SU-DHL-6 (cell line): ENCODE data around the gene TMEM35B.

Experiments
- H2AFZ ChIP-seq: fragments of 200-600 bp; sonication (generic); 2 replicates; pipeline ENCODE4 v1.6.1; 2014; ENCODE audit warnings: low read depth, mild to moderate bottlenecking, moderate library complexity, mixed read lengths, antibody characterized with exemption, low read length; ENCODE audit not compliant: severe bottlenecking
- H3F3A ChIP-seq: fragments of 200-600 bp; shearing (Covaris generic); 2 replicates; pipeline ENCODE4 v1.6.0; 2016; ENCODE audit warnings: antibody characterized with exemption, mild to moderate bottlenecking; ENCODE audit not compliant: insufficient read depth
- H3K27ac ChIP-seq: fragments of 200-600 bp; sonication (generic); 2 replicates; pipeline ENCODE4 v1.5.1; 2016; ENCODE audit warnings: low read depth, mild to moderate bottlenecking, low read length, moderate library complexity, mixed read lengths
- H3K27me3 ChIP-seq: fragments of 200-600 bp; sonication (generic), shearing (Covaris generic); 2 replicates; pipeline ENCODE4 v1.6.0; 2014; ENCODE audit warnings: mild to moderate bottlenecking, low read length
- H3K36me3 ChIP-seq: fragments of 200-600 bp; sonication (generic); 2 replicates; pipeline ENCODE4 v1.6.1; 2014; ENCODE audit warnings: mild to moderate bottlenecking, low read length, mixed read lengths
- H3K4me2 ChIP-seq: fragments of 300-600, 200-600 bp; shearing (Covaris generic), sonication (generic); 2 replicates; pipeline ENCODE4 v1.6.0; 2014; ENCODE audit warnings: low read length, low read depth, mild to moderate bottlenecking; ENCODE audit not compliant: poor library complexity, severe bottlenecking
- H3K4me3 ChIP-seq: fragments of 200-600 bp; sonication (generic); 2 replicates; pipeline ENCODE4 v1.5.1; 2014; ENCODE audit warnings: antibody characterized with exemption, low read length, mild to moderate bottlenecking, mixed read lengths; ENCODE audit not compliant: insufficient read depth, poor library complexity, severe bottlenecking
- H3K79me2 ChIP-seq: fragments of 200-600 bp; sonication (generic); 2 replicates; pipeline ENCODE4 v1.6.1; 2014; ENCODE audit warnings: mild to moderate bottlenecking, low read length, moderate library complexity; ENCODE audit not compliant: insufficient read depth
- H3K9ac ChIP-seq: fragments of 200-600 bp; sonication (generic); 2 replicates; pipeline ENCODE4 v1.7.0; 2014; ENCODE audit warnings: mild to moderate bottlenecking, low read length
- H3K9me2 ChIP-seq: fragments of 200-600 bp; sonication (generic); replicated peaks from 2 replicates; pipeline ENCODE4 v1.6.1; 2014; ENCODE audit warnings: low read length; ENCODE audit not compliant: insufficient read depth
- H3K9me3 ChIP-seq: fragments of 200-600 bp; sonication (generic); 2 replicates; pipeline ENCODE4 v1.6.1; 2014; ENCODE audit warnings: low read length, mixed read lengths; ENCODE audit not compliant: insufficient read depth
- H4K20me1 ChIP-seq: fragments of 200-600 bp; sonication (generic); 2 replicates; pipeline ENCODE4 v1.6.1; 2014; ENCODE audit warnings: low read depth, mild to moderate bottlenecking, antibody characterized with exemption, low read length, moderate library complexity, mixed read lengths
- EZH2phosphoT487 ChIP-seq: fragments of 200-600 bp; sonication (generic), shearing (Covaris generic); conservative IDR thresholded peaks from 2 replicates; pipeline ENCODE4 v1.6.1; 2018; ENCODE audit warnings: mild to moderate bottlenecking, antibody characterized with exemption, low read length, moderate library complexity, mixed read lengths
- TF ChIP-seq, protein P1 (sequence below): fragments of 200-600 bp; sonication (generic); IDR thresholded peaks from one replicate; pipeline ENCODE4 v1.5.1; 2017; ENCODE audit warnings: antibody characterized with exemption, mild to moderate bottlenecking, low read length, moderate library complexity; ENCODE audit not compliant: insufficient read depth, poor library complexity, severe bottlenecking

TMEM35B gene

GRCh38 chr1:35001743-35002142 lies 16.6 kb upstream of the TMEM35B start:
- H3K36me3 ChIP-seq = peaks cover 20% of the 10 kb centered on the region; the same call in 1 of the 2 replicates

DNA sequence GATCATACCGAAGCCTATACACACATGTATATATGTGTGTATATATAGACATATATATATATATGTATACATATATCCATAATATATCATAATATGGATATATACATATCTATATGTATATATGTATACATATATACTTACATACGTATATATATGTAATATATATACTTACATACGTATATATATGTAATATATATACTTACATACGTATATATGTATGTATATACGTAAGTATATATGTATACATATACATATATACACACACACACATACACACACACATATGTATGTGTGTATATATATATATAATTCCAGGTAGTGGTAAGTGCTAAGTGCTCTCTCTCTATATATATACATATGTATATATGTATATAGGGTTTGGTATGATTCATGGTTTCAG lies 9.7 kb upstream of the TMEM35B start:
- Histone ChIP-seq H3K79me2 (no peaks in the 10 kb centered on the region), H3K27ac (no peak overlapping the region), H3K9me3 (no peaks in the 10 kb centered on the region), H4K20me1 (no peaks in the 10 kb centered on the region), H2AFZ (no peak overlapping the region), H3K36me3 (no peaks in the 10 kb centered on the region), H3K9me2 (no peaks in the 10 kb centered on the region), H3K4me2 (no peak overlapping the region), H3K9ac (no peak overlapping the region), H3K4me3 (no peak overlapping the region), H3K27me3 (no peaks in the 10 kb centered on the region), H3F3A (no peaks in the 10 kb centered on the region)
- no peak for TF ChIP-seq EZH2phosphoT487
- TF ChIP-seq, protein P1, sequence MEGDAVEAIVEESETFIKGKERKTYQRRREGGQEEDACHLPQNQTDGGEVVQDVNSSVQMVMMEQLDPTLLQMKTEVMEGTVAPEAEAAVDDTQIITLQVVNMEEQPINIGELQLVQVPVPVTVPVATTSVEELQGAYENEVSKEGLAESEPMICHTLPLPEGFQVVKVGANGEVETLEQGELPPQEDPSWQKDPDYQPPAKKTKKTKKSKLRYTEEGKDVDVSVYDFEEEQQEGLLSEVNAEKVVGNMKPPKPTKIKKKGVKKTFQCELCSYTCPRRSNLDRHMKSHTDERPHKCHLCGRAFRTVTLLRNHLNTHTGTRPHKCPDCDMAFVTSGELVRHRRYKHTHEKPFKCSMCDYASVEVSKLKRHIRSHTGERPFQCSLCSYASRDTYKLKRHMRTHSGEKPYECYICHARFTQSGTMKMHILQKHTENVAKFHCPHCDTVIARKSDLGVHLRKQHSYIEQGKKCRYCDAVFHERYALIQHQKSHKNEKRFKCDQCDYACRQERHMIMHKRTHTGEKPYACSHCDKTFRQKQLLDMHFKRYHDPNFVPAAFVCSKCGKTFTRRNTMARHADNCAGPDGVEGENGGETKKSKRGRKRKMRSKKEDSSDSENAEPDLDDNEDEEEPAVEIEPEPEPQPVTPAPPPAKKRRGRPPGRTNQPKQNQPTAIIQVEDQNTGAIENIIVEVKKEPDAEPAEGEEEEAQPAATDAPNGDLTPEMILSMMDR = no peak

More at GRCh38 chr1:35001743-35002142, 16.6 kb upstream of the TMEM35B start:
- H4K20me1 ChIP-seq = no peaks in the 10 kb centered on the region
- no peak overlapping the region for H3K9ac ChIP-seq
- H2AFZ ChIP-seq = no peak overlapping the region
- no peak for TF ChIP-seq EZH2phosphoT487
- TF ChIP-seq, protein P1 = no peak
- H3K9me3 ChIP-seq = no peaks in the 10 kb centered on the region
- no peak overlapping the region for H3K4me2 ChIP-seq
- no peaks in the 10 kb centered on the region for H3K9me2 ChIP-seq
- no peak overlapping the region for H3K27ac ChIP-seq
- H3K79me2 ChIP-seq = no peaks in the 10 kb centered on the region
- no peaks in the 10 kb centered on the region for H3F3A ChIP-seq
- H3K27me3 ChIP-seq = no peaks in the 10 kb centered on the region
- no peak overlapping the region for H3K4me3 ChIP-seq

- no peak overlapping the region for H3K4me3 ChIP-seq
- H3K9ac ChIP-seq = no peak overlapping the region
- H3K9me2 ChIP-seq = no peaks in the 10 kb centered on the region
- H3F3A ChIP-seq = peaks cover 28% of the 10 kb centered on the region
- H3K36me3 ChIP-seq = no peaks in the 10 kb centered on the region; the same call in 1 of the 2 replicates
- H3K27ac ChIP-seq = no peak overlapping the region
- no peak overlapping the region for H3K4me2 ChIP-seq
- TF ChIP-seq EZH2phosphoT487 = no peak
- TF ChIP-seq, protein P1 = no peak
- no peaks in the 10 kb centered on the region for H3K27me3 ChIP-seq
- no peaks in the 10 kb centered on the region for H3K9me3 ChIP-seq
- no peaks in the 10 kb centered on the region for H4K20me1 ChIP-seq
- H3K79me2 ChIP-seq = peaks cover 7% of the 10 kb centered on the region; the same call in 1 of the 2 replicates
- H2AFZ ChIP-seq = no peak overlapping the region
Observed at GRCh38 chr1:34988581-34988980, 3.4 kb upstream of the TMEM35B start.
